ENCODE results near the gene SHROOM3.

The SHROOM3 gene

DNA sequence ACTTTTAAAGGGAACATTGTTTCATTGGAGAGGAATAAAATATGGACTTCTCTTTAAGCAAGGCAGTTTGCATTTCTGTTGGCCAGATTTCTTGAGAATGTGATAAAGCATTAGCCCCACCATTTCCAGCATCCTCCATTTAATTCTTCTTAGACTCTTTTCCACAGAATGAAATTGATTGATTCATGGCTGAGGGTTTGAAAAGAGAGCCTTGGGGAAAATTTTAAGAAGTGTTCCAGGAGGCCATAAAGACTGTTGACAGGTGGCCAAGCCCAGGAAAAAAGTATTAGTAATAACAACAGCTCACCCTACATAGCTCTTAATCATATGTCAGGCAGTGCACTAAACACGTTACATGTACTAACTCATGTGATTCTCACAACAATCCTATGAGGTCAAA, 53.4 kb downstream of the SHROOM3 start:
- DNase-seq = no peak
- in situ Hi-C loops (cut with MboI; ENCODE audit: low pct_unique_long_range_greater_than_20kb, low sequenced_read_pairs) = no loop called here

- no peak for DNase-seq
Observed at GRCh38 chr4:76488888-76489685, 54.1 kb downstream of the SHROOM3 start.

DNA sequence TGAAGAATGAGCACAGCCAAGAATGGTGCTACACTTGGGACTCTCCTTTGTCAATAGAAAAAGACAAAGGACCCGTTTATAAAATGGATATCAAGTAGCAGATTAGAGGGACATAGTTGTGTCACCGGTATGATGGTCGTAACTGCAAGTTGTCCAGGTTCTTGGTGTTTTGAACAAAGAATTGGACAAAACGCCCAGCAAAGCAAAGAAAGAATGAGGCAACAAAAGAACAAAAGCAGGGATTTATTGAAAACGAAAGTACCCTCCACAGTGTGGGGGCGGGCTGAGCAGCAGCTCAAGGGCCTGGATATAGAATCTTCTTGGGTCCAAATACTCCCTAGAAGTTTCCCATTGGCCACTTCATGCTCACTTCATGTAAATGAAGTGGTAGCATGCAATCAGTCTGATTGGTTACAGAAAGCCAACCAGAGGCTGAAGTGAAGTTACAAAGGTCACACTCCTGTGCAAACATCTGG, 54.7 kb downstream of the SHROOM3 start:
- DNase-seq = no peak
- in situ Hi-C loops (cut with MboI; ENCODE audit: low pct_unique_long_range_greater_than_20kb, low sequenced_read_pairs) = no loop called here

More at GRCh38 chr4:76488888-76489685, 54.1 kb downstream of the SHROOM3 start:
- in situ Hi-C loops (cut with MboI; ENCODE audit: low pct_unique_long_range_greater_than_20kb, low sequenced_read_pairs) = no loop called here

DNA sequence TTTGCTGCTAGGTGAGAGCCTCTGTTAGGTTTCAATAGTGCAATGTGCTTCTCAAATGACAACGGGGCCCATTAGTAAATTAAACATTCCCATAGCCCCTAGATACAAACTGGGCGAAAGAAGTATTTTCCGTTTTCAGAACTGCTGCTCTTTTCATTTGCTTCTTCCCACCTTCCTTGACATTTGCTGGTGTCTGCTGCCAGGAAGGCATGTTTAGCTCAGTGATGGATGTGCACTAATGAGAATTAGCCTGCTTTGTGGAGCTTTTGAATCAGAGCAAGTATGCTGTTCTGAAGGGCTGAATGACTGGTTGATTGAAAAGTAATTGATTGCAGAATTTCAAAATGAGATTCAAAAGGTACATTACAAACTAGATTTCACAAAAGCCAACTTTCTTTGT, 57.0 kb downstream of the SHROOM3 start:
- no peak for DNase-seq

DNA sequence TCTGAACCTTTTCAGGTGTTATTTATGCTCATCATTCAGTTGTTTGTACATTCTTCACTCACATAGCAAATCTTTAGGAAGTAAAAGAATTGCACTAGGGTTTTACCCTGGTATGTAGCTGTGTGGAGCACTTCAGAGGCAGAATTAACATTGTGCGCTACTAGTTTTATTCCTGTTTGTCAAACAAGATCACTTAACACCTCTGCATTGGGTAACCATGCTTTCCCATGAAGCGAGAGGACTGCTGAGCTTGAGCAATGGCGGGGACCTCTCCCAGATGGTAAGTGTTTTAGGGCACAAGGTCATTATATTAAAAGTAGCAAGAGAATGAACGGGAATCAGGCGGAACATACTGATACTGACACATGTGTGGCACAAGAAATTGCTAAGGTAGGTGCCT, 59.2 kb downstream of the SHROOM3 start:
- in situ Hi-C loops (cut with MboI; ENCODE audit: low pct_unique_long_range_greater_than_20kb, low sequenced_read_pairs) = no loop called here

More for the DNA sequence above, 57.0 kb downstream of the SHROOM3 start:
- in situ Hi-C loops (cut with MboI; ENCODE audit: low pct_unique_long_range_greater_than_20kb, low sequenced_read_pairs) = no loop called here

GRCh38 chr4:76494871-76495590, 60.0 kb downstream of the SHROOM3 start:
- no peak for DNase-seq
- in situ Hi-C loops (cut with MboI; ENCODE audit: low pct_unique_long_range_greater_than_20kb, low sequenced_read_pairs) = no loop called here

More for the DNA sequence above, 59.2 kb downstream of the SHROOM3 start:
- no peak for DNase-seq

DNA sequence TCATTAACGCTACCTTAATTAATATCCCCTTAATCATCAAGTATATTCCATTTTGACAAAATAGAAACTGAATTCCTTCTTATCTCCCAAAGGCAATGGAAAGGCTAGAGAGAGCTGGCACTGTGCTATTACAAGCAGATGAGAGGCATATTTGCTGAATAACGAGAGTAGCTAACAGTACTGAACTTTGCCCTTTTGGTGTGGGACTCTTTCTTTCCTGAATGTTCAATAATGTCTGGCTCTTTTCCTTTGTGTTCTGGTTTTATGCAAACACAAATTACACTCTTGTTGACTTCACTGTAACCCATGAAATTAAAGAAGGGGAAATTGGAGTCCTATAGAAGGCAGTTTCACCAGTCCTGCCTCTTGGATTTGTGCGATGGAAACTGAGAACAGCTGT, 63.5 kb downstream of the SHROOM3 start:
- no peak for DNase-seq
- in situ Hi-C loops (cut with MboI; ENCODE audit: low pct_unique_long_range_greater_than_20kb, low sequenced_read_pairs) = no loop called here

GRCh38 chr4:76499461-76499860, 64.4 kb downstream of the SHROOM3 start:
- in situ Hi-C loops (cut with MboI; ENCODE audit: low pct_unique_long_range_greater_than_20kb, low sequenced_read_pairs) = no loop called here
- no peak for DNase-seq

DNA sequence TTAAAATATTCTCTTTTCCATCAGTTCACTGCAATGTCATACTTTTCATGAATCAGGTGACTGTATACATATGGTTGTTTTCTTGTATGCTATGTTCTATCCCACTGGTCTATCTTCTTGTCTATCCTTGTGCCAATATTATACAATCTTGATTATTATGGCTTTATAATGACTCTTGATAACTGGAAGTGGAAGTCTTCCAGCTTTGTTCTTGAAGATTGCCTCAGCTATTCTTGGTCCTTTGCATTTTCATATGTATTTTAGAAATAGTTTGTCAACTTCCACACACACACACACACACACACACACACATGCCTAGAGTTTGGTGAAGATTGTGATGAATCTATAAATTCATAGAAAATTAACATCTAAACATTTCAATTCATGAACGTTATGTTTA, 67.9 kb downstream of the SHROOM3 start:
- in situ Hi-C loops (cut with MboI; ENCODE audit: low pct_unique_long_range_greater_than_20kb, low sequenced_read_pairs) = no loop called here

GRCh38 chr4:76504613-76505465, 69.8 kb downstream of the SHROOM3 start:
- peak; percentile 51 for DNase-seq
- in situ Hi-C loops (cut with MboI; ENCODE audit: low pct_unique_long_range_greater_than_20kb, low sequenced_read_pairs) = no loop called here

More for the DNA sequence above, 67.9 kb downstream of the SHROOM3 start:
- DNase-seq = no peak

- in situ Hi-C loops (cut with MboI; ENCODE audit: low pct_unique_long_range_greater_than_20kb, low sequenced_read_pairs) = no loop called here
- DNase-seq = no peak
Observed at GRCh38 chr4:76511947-76512346, 76.9 kb downstream of the SHROOM3 start.

DNA sequence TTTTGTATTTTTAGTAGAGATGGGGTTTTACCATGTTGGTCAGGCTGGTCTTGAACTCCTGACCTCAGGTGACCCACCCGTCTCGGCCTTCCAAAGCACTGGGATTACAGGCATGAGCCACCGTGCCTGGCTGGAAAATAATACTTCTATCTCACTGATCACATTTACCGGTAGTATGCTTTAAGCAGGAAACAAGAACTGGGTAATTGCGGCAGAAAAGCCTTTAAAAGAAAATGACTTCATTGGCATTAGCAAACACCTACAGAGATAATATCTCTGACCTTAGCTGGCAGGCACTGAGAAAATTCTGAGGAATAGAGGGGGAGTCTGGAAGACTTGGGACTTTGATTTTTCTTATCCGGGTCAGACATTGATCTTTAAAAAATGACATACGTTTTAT, 78.5 kb downstream of the SHROOM3 start:
- in situ Hi-C loops (cut with MboI; ENCODE audit: low pct_unique_long_range_greater_than_20kb, low sequenced_read_pairs) = no loop called here
- DNase-seq = no peak

- no peak for DNase-seq
- in situ Hi-C loops (cut with MboI; ENCODE audit: low pct_unique_long_range_greater_than_20kb, low sequenced_read_pairs) = no loop called here
Observed at GRCh38 chr4:76514087-76514486, 79.1 kb downstream of the SHROOM3 start.

GRCh38 chr4:76515975-76516843, 81.2 kb downstream of the SHROOM3 start:
- no peak for DNase-seq
- in situ Hi-C loops (cut with MboI; ENCODE audit: low pct_unique_long_range_greater_than_20kb, low sequenced_read_pairs) = no loop called here

GRCh38 chr4:76518241-76518640, 83.2 kb downstream of the SHROOM3 start:
- in situ Hi-C loops (cut with MboI; ENCODE audit: low pct_unique_long_range_greater_than_20kb, low sequenced_read_pairs) = no loop called here
- DNase-seq = no peak

DNA sequence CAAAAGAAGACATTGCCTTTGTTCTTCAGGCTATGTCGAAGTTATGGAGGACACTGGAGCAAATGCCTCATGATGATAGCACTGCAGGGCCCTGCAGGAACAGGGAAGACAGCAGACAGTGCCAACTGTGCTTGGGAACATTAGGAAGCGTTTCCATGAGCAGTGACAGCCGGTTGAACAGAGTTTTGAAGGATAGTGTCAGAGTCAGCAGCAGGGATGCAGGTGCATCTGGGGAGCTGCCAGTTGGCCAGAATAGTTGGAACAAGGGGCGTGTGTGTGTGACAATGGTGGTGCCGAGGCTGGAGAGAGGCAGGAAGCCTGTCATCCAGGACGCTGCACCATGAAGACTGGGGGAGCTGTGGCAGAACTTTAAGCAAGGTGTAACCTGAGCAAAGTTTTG, 88.6 kb downstream of the SHROOM3 start:
- in situ Hi-C loops (cut with MboI; ENCODE audit: low pct_unique_long_range_greater_than_20kb, low sequenced_read_pairs) = no loop called here
- no peak for DNase-seq

DNA sequence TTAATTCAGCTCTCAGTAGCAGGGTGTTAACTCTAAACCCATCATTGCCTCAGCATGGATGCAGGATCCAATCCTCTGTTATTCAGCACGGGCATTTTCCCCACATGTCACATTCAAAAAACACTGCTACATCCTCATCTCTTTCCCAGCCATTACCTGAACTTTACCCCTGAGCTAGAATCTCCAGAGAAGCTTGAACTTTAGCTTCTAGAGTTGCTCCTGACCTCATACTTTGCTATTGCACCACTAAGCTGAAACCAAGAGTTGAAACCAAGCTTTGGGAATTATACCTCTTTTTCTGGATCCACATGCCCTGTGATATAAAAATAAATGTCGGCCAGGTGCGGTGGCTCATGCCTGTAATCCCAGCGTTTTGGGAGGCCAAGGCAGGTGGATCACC, 90.7 kb downstream of the SHROOM3 start:
- in situ Hi-C loops (cut with MboI; ENCODE audit: low pct_unique_long_range_greater_than_20kb, low sequenced_read_pairs) = no loop called here
- DNase-seq = no peak

DNA sequence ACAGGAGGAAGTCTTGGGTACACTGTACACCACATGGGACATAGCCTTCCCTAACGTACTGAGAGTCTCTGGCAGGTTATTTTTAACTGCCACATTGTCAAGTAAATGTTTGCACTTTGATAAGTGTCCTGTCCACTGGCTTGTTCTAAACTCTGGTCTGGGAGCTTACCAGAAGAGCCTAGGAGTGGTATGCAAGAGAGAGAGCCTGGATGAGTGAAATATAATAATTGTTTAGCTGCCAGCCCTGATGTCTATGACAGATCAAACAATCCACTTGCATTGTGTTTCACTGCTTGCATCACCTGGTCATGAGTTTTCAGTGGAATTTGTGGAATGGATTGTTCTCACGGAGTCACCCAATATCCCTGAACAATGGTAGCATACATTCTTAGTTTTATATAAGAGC, 91.6 kb downstream of the SHROOM3 start:
- in situ Hi-C loops (cut with MboI; ENCODE audit: low pct_unique_long_range_greater_than_20kb, low sequenced_read_pairs) = no loop called here
- no peak for DNase-seq

GRCh38 chr4:76527666-76528065, 92.6 kb downstream of the SHROOM3 start:
- no peak for DNase-seq
- in situ Hi-C loops (cut with MboI; ENCODE audit: low pct_unique_long_range_greater_than_20kb, low sequenced_read_pairs) = no loop called here
